GM12878 (cell line): ENCODE data around the gene GLP1R. TPM values are rescaled to one million over a fixed set of nuclear protein-coding genes. Genes with fewer than 3 reads are reported as not detected.

ENCODE experiments used
- ATAC-seq: fragments of 200-7000 bp; cut with Tn5 transposase; 3 replicates; pipeline ENCODE4 v1.9.1; 2020; ENCODE audit warnings: mild to moderate bottlenecking, moderate library complexity
- BruUV-seq: library from RNA; stranded (reverse); fragments of 400-500 nt; replicated peaks from 2 replicates; lab custom pipeline; 2021; lab: Mats Ljungman, UMichigan
- CTCF ChIA-PET: fragments of 300-600 bp; sonication (Branson Sonifier 250); formaldehyde crosslinking; extraction: SDS; loops from one replicate; lab custom pipeline; 2021; ENCODE audit warnings: inconsistent platforms; lab: Yijun Ruan, JAX
- POLR2A ChIA-PET: fragments of 350-600 bp; formaldehyde crosslinking; extraction: SDS; loops from one replicate; lab custom pipeline; 2021; ENCODE audit warnings: inconsistent platforms; lab: Charles Lee
- RAD21 ChIA-PET: fragments of 300-600 bp; sonication (Branson Sonifier 250); formaldehyde crosslinking; loops from one replicate; lab custom pipeline; 2023; ENCODE audit warnings: antibody characterized with exemption; ENCODE audit not compliant: unreplicated experiment; lab: Charles Lee
- SMC1A ChIA-PET: fragments of 300-600 bp; sonication (Branson Sonifier 250); formaldehyde crosslinking; loops from one replicate; lab custom pipeline; 2023; ENCODE audit not compliant: unreplicated experiment, uncharacterized antibody; lab: Charles Lee
- DNase-seq: peaks from one replicate; pipeline ENCODE4 v3.0.0-alpha.2; 2011; ENCODE audit warnings: low read depth, low spot score
- FAIRE-seq: peaks from 3 replicates; lab custom pipeline; 2011; peaks lifted over from hg19 to GRCh38; lab: Jason Lieb, UNC
- H2AFZ ChIP-seq: 2 replicates; pipeline ENCODE4 v1.6.0; 2011; ENCODE audit warnings: low read depth, low read length, control low read depth; ENCODE audit not compliant: control insufficient read depth
- H3K27ac ChIP-seq: 2 replicates; pipeline ENCODE4 v1.5.1; 2011; ENCODE audit warnings: control low read depth; ENCODE audit not compliant: control insufficient read depth, insufficient read depth
- H3K27me3 ChIP-seq, 2 experiments: replicated peaks in 1 of 2; 2 replicates each; pipeline versions ENCODE4 v1.6.0 to v1.6.1; 2011; ENCODE audit warnings: low read length in 1 of 2; ENCODE audit not compliant: control insufficient read depth in 2 of 2, insufficient read depth in 2 of 2
- H3K36me3 ChIP-seq, 2 experiments: 2 replicates each; pipeline ENCODE4 v1.5.1; 2011; ENCODE audit warnings: low read length in 1 of 2; ENCODE audit not compliant: control insufficient read depth in 2 of 2, insufficient read depth in 2 of 2
- H3K4me1 ChIP-seq: 2 replicates; pipeline ENCODE4 v1.6.1; 2011; ENCODE audit warnings: mild to moderate bottlenecking, low read length, moderate library complexity, mixed read lengths; ENCODE audit not compliant: control insufficient read depth, insufficient read depth
- H3K4me2 ChIP-seq: 2 replicates; pipeline ENCODE4 v1.6.0; 2011; ENCODE audit warnings: control low read depth; ENCODE audit not compliant: control insufficient read depth, insufficient read depth
- H3K4me3 ChIP-seq: fragments of 200-600 bp; sonication (generic); 2 replicates; pipeline ENCODE4 v1.5.1; 2016
- H3K79me2 ChIP-seq: 2 replicates; pipeline ENCODE4 v1.6.0; 2011; ENCODE audit warnings: low read length; ENCODE audit not compliant: control insufficient read depth, insufficient read depth
- H3K9ac ChIP-seq: 2 replicates; pipeline ENCODE4 v1.8.0; 2011; ENCODE audit warnings: low read length, control low read depth, mixed read lengths; ENCODE audit not compliant: control insufficient read depth, insufficient read depth
- H3K9me3 ChIP-seq: replicated peaks from 3 replicates; pipeline ENCODE4 v1.5.1; 2011; ENCODE audit warnings: mild to moderate bottlenecking, low read length; ENCODE audit not compliant: control insufficient read depth, insufficient read depth
- H4K20me1 ChIP-seq: 2 replicates; pipeline ENCODE4 v1.6.0; 2011; ENCODE audit not compliant: control insufficient read depth, insufficient read depth
- CHD1 ChIP-seq: IDR thresholded peaks from 2 replicates; pipeline ENCODE4 v1.6.1; 2012; ENCODE audit warnings: low read depth, low read length, improper control_type of control experiment
- CUX1 ChIP-seq: IDR thresholded peaks from 2 replicates; pipeline ENCODE4 v1.6.1; 2012; ENCODE audit warnings: improper control_type of control experiment, low read depth, low read length; ENCODE audit not compliant: insufficient replicate concordance
- EZH2 ChIP-seq: IDR thresholded peaks from 2 replicates; pipeline ENCODE4 v1.6.1; 2012; ENCODE audit warnings: low read depth, mild to moderate bottlenecking, control low read depth, inconsistent platforms, low read length, borderline replicate concordance; ENCODE audit not compliant: control insufficient read depth
- GABPA ChIP-seq: IDR thresholded peaks from 2 replicates; pipeline ENCODE4 v1.6.1; 2014; ENCODE audit warnings: antibody characterized with exemption, low read depth, mild to moderate bottlenecking, inconsistent platforms
- HDAC2 ChIP-seq: fragments of 200-600 bp; sonication (generic); IDR thresholded peaks from 2 replicates; pipeline ENCODE4 v1.6.1; 2017
- HDAC6 ChIP-seq: fragments of 200-600 bp; sonication (generic); IDR thresholded peaks from one replicate; pipeline ENCODE4 v1.8.0; 2017; ENCODE audit warnings: antibody characterized with exemption; ENCODE audit not compliant: unreplicated experiment
- KLF5 ChIP-seq: fragments of 450-650 bp; IDR thresholded peaks from 2 replicates; pipeline ENCODE4 v1.6.1; 2014; ENCODE audit warnings: mild to moderate bottlenecking; ENCODE audit not compliant: partially characterized antibody
- NR2C2 ChIP-seq: IDR thresholded peaks from 2 replicates; pipeline ENCODE4 v1.6.1; 2011; ENCODE audit warnings: borderline replicate concordance, low read depth; ENCODE audit not compliant: control insufficient read depth, insufficient read length
- RAD21 ChIP-seq: IDR thresholded peaks from 2 replicates; pipeline ENCODE4 v1.6.1; 2011; ENCODE audit warnings: mild to moderate bottlenecking, low read depth, low read length, moderate library complexity; ENCODE audit not compliant: insufficient read depth
- SPI1 ChIP-seq: IDR thresholded peaks from 2 replicates; pipeline ENCODE4 v1.6.1; 2011; ENCODE audit warnings: low read depth, mild to moderate bottlenecking, low read length, moderate library complexity, borderline replicate concordance; ENCODE audit not compliant: insufficient read depth
- SREBF1 ChIP-seq: IDR thresholded peaks from 2 replicates; pipeline ENCODE4 v1.6.1; 2012; ENCODE audit warnings: mild to moderate bottlenecking, low read length
- TAF1 ChIP-seq: IDR thresholded peaks from 2 replicates; pipeline ENCODE4 v1.6.1; 2011; ENCODE audit warnings: mild to moderate bottlenecking, low read depth, low read length, borderline replicate concordance
- WGBS: methylation state at CpG from one replicate; pipeline ENCODE4 v1.1.6; 2016; ENCODE audit warnings: low lambda C conversion rate; ENCODE audit not compliant: insufficient replicate concordance, insufficient coverage; ENCODE audit errors: missing lambda C conversion rate; 5-methylcytosine and 5-hydroxymethylcytosine counted together
- in situ Hi-C: fragments of 300-500 bp; cut with MboI; formaldehyde crosslinking; loops from 9 replicates; pipeline ENCODE4 v1.14.3; 2018; ENCODE audit warnings: mixed read lengths
- intact Hi-C: fragments of 100-400 bp; cut with micrococcal nuclease; formaldehyde crosslinking; loops from one replicate; pipeline ENCODE4 v1.14.2; 2022; ENCODE audit not compliant: unreplicated experiment
- polyA plus RNA-seq, 11 experiments: library from polyadenylated mRNA; depleted of rRNA in 4 of 11; unstranded in 6 of 11; stranded (reverse) in 5 of 11; fragments of >200 nt; fragmentation: Nextera tagmentation in 4 of 11; fragmentation: Illumina TruSeq in 1 of 11; extraction: Ambion mirVana in 4 of 11; extraction: Trizol in 1 of 11; gene quantifications; 1 replicate in 1 of 11; 2 replicates in 10 of 11; pipeline versions ENCODE4 v1.2.1 to v1.2.3, GENCODE V29; 2011 to 2016; ENCODE audit warnings: inconsistent platforms in 2 of 11, missing spikeins in 2 of 11, low read depth in 1 of 11
- total RNA-seq, 4 experiments: library from RNA; depleted of rRNA in 3 of 4; stranded (reverse); fragments of >200 nt in 3 of 4; fragmentation: Illumina TruSeq in 1 of 4; extraction: Trizol in 1 of 4; gene quantifications; 2 replicates each; pipeline versions ENCODE4 v1.2.1 to v1.2.3, GENCODE V29; 2013 to 2021
- TF ChIP-seq, protein P1 (sequence below): IDR thresholded peaks from 2 replicates; pipeline ENCODE4 v1.6.1; 2012; ENCODE audit warnings: low read depth, low read length, improper control_type of control experiment
- TF ChIP-seq, protein P2 (sequence below): fragments of 450-650 bp; IDR thresholded peaks from 2 replicates; pipeline ENCODE4 v1.6.1; 2014; ENCODE audit warnings: mild to moderate bottlenecking
- TF ChIP-seq, protein P3 (sequence below): IDR thresholded peaks from 2 replicates; pipeline ENCODE4 v1.6.1; 2011; ENCODE audit warnings: borderline replicate concordance, low read depth, mild to moderate bottlenecking, moderate library complexity, low read length; ENCODE audit not compliant: insufficient read depth, poor library complexity, severe bottlenecking

GLP1R gene
- total and polyA plus RNA-seq, 10 of the 15 experiments (the other 5 are each of a cell fraction or from before 2014, with no cell fraction given): 0.01 TPM; not detected in 9

- Histone ChIP-seq H2AFZ (no peak overlapping the region), H3K79me2 (no peaks in the 10 kb centered on the region), H3K4me3 (no peak overlapping the region), H3K27ac (no peak overlapping the region), H3K27me3 (peaks cover 3% of the 10 kb centered on the region in 2 experiments; a peak in 3 of 4 replicates), H3K4me1 (no peaks in the 10 kb centered on the region; the same call in 1 of the 2 replicates), H3K4me2 (no peak overlapping the region), H4K20me1 (0 out of 2 replicates have a peak, but pooled peaks cover 3% of the 10 kb centered on the region), H3K36me3 (no peaks in the 10 kb centered on the region), H3K9ac (no peak overlapping the region), H3K9me3 (no peaks in the 10 kb centered on the region)
- 1% methylated on average over 4 of the region's 4 CpGs for WGBS
- no TSS peak for BruUV-seq
- ChIA-PET SMC1A (no interaction called here), RAD21 (no interaction called here), POLR2A (no interaction called here), CTCF (no interaction called here)
- ATAC-seq: no peak
- FAIRE-seq: no peak
- no peak for DNase-seq
- in situ Hi-C loops (no loop called here), intact Hi-C loops (no loop called here)
- TF ChIP-seq, protein P1, sequence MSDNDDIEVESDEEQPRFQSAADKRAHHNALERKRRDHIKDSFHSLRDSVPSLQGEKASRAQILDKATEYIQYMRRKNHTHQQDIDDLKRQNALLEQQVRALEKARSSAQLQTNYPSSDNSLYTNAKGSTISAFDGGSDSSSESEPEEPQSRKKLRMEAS: no peak
- no peak for TF ChIP-seq RAD21
- TF ChIP-seq, protein P2, sequence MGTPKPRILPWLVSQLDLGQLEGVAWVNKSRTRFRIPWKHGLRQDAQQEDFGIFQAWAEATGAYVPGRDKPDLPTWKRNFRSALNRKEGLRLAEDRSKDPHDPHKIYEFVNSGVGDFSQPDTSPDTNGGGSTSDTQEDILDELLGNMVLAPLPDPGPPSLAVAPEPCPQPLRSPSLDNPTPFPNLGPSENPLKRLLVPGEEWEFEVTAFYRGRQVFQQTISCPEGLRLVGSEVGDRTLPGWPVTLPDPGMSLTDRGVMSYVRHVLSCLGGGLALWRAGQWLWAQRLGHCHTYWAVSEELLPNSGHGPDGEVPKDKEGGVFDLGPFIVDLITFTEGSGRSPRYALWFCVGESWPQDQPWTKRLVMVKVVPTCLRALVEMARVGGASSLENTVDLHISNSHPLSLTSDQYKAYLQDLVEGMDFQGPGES: no peak
- TF ChIP-seq, protein P3, sequence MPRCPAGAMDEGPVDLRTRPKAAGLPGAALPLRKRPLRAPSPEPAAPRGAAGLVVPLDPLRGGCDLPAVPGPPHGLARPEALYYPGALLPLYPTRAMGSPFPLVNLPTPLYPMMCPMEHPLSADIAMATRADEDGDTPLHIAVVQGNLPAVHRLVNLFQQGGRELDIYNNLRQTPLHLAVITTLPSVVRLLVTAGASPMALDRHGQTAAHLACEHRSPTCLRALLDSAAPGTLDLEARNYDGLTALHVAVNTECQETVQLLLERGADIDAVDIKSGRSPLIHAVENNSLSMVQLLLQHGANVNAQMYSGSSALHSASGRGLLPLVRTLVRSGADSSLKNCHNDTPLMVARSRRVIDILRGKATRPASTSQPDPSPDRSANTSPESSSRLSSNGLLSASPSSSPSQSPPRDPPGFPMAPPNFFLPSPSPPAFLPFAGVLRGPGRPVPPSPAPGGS: no peak
- TF ChIP-seq EZH2: no peak
- TF ChIP-seq NR2C2: no peak
- TF ChIP-seq HDAC6: no peak
- TF ChIP-seq CUX1: no peak
- no peak for TF ChIP-seq SPI1
- TF ChIP-seq GABPA: no peak
- no peak for TF ChIP-seq KLF5
- TF ChIP-seq SREBF1: no peak
- no peak for TF ChIP-seq HDAC2
- no peak for TF ChIP-seq CHD1
- TF ChIP-seq TAF1: no peak
Measured at GRCh38 chr6:39053016-39053624, 4.5 kb downstream of the GLP1R start.
